GM19351 (cell line): ENCODE results near the gene FADS1.

Experiments
- ATAC-seq: cut with Tn5 transposase; IDR thresholded peaks from one replicate; pipeline ENCODE4 v1.9.1; 2021; ENCODE audit warnings: mild to moderate bottlenecking, moderate library complexity; ENCODE audit not compliant: unreplicated experiment

The FADS1 gene

GRCh38 chr11:61797263-61797944, 19.4 kb downstream of the FADS1 start:
- no peak for ATAC-seq

DNA sequence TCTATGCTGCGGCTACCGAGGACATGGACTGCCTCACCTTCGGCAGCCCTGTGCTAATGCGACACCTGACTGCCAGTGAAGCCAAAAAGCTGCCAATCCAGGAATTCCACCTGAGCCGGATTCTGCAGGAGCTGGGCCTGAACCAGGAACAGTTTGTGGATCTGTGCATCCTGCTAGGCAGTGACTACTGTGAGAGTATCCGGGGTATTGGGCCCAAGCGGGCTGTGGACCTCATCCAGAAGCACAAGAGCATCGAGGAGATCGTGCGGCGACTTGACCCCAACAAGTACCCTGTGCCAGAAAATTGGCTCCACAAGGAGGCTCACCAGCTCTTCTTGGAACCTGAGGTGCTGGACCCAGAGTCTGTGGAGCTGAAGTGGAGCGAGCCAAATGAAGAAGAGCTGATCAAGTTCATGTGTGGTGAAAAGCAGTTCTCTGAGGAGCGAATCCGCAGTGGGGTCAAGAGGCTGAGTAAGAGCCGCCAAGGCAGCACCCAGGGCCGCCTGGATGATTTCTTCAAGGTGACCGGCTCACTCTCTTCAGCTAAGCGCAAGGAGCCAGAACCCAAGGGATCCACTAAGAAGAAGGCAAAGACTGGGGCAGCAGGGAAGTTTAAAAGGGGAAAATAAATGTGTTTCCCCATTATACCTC, 20.8 kb downstream of the FADS1 start:
- ATAC-seq: no peak

GRCh38 chr11:61795459-61795858, 21.3 kb downstream of the FADS1 start:
- ATAC-seq: no peak

GRCh38 chr11:61794579-61794978, 22.2 kb downstream of the FADS1 start:
- no peak for ATAC-seq

DNA sequence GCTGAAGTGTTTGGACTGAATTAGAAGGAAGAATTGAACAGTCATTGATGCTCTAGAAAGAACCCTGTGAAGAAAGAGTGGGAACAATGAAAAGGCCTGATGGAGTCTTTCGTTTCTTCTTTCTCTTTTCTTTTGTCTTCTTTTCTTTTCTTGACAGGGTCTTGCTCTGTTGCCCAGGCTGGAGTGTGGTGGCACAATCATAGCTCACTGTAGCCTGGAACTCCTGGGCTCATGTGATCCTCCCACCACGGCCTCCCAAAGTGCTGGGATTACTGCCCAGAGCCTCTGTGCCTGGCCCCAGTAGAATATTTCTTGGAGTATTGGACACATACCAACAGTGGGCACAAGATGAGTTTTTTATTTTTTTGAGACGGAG, 23.0 kb downstream of the FADS1 start:
- no peak for ATAC-seq

- peak; percentile 17 for ATAC-seq
Observed at GRCh38 chr11:61793083-61793828, 23.5 kb downstream of the FADS1 start.

DNA sequence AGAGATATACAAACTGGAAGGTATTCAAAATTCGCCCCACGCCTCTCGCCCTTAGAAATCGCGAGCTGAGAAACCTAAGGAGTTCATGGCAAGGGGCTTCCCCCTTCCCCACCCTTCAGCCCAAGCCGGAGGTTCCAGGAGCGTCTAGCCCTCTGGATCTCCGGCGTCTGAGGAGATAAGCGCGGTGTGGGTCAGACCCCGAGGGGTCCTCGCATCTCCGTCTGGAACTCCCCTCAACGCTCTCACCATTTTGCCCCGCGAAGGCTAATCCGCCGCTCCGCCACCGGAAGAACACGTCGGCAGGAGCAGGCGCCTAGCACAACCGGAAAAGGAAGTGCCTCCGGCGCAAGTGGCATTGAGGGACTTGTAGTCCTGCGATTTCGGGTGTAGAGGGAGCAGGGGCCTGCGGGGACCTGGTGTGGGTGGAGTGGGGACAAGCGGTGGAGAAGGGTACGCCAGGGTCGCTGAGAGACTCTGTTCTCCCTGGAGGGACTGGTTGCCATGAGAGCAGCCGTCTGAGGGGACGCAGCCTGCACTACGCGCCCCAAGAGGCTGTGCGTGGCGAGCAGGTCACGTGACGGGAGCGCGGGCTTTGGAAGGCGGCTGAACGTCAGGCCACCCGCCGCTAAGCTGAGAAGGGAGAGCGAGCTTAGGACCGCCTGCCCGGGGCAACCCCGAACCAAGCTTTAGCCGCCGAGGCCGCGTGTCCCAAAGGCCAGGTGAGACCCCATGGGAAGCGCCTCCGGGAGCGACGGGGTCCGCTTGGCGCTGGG, 24.3 kb downstream of the FADS1 start, which contains the start of the genes FEN1 and TMEM258:
Gene FEN1, plus strand, starts transcription at position 602 of the 773 bp plus-strand sequence. CDS start 2,451 bp downstream, outside the sequence.
Gene TMEM258, minus strand, starts transcription at position 290 of the 773 bp plus-strand sequence. Its CDS starts 41 bp downstream, at position 249.
- ATAC-seq: peak; percentile 85

DNA sequence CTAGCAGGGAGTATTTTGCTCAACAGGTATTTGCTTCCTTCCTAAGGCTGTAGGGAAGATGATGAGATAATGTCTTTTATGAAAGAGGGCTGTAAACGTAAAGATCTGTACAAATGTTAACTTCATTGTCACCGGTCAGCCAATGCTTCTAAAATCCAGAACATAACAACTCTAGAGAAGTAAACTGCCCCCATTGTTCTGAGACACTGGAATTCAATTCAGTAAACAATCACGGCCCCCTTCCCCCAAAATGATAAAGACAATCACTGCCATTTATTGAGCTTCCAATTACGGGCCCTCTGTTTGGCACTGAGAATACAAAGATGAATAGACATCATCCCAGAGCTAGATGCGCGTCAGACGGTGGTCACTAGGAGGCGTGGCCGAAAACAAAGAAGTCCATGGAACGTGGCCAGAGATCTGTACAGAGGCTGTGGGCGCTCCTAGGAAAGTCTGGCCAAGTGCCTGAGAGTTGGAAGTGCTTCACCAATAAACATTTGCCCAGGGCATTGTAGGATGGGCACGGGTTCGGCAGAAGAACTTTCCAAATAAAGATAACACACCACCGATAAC, 25.0 kb downstream of the FADS1 start:
- peak; percentile 51 for ATAC-seq

- ATAC-seq: no peak
Observed at GRCh38 chr11:61787928-61788491, 28.8 kb downstream of the FADS1 start.

- no peak for ATAC-seq
Observed at GRCh38 chr11:61785837-61786402, 30.9 kb downstream of the FADS1 start.

- ATAC-seq: no peak
Observed at GRCh38 chr11:61784506-61784805, 32.3 kb downstream of the FADS1 start.

DNA sequence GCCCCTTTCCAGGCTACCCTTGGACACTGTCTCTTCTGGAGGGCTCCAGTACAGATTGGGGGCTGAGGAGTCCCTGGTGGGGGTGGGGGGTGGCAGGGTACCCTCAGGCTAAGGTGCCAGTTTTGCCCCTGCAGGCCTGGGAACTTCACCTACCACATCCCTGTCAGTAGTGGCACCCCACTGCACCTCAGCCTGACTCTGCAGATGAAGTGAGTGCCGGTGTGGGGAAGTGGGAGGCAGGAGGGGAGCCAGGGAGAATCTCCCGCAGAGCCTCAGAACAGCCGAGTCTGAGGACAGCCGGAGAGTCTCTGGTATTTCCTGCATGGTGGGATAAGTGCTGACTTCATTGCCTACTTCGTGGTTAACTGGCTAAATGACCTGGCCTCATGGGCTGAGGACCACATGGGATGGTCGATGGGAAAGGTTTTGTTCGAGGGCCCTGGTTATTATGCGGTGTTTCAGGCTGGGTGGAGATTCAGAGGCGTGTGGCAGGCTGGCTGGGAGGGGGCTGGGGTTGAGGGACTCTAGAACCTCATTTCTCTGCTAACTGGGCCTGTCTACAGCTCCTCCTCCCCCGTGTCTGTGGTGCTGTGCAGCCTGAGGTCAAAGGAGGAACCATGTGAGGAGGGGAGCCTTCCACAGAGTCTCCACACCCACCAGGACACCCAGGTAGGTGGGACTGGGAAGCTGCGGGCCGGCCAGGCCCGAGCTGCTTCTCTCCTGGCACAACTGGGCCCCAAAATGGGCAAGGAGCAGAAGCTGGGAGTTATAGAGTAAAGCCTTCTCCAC, 32.9 kb downstream of the FADS1 start:
- no peak for ATAC-seq

- no peak for ATAC-seq
Observed at GRCh38 chr11:61782841-61783240, 34.0 kb downstream of the FADS1 start.

- no peak for ATAC-seq
Observed at GRCh38 chr11:61782299-61782698, 34.5 kb downstream of the FADS1 start.

DNA sequence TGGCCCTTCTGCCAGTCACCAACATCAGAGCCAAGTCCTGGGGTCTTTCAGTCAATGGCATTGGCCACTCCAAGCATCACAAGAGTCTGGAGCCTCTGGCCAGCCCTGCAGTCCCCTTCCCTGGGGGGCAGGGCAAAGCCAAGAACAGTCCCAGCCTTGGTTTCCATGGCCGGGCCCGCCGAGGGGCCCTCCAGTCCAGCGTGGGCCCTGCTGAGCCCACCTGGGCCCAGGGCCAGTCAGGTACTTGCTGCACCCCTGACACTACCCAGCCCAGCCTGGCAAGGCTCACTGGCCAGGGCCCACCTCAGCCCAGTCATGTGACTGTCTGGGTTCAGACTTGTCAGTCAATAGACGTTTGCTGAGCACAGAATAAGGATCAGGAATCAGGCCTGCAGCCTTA, 35.2 kb downstream of the FADS1 start:
- no peak for ATAC-seq

- no peak for ATAC-seq
Observed at GRCh38 chr11:61780581-61781162, 36.1 kb downstream of the FADS1 start.

DNA sequence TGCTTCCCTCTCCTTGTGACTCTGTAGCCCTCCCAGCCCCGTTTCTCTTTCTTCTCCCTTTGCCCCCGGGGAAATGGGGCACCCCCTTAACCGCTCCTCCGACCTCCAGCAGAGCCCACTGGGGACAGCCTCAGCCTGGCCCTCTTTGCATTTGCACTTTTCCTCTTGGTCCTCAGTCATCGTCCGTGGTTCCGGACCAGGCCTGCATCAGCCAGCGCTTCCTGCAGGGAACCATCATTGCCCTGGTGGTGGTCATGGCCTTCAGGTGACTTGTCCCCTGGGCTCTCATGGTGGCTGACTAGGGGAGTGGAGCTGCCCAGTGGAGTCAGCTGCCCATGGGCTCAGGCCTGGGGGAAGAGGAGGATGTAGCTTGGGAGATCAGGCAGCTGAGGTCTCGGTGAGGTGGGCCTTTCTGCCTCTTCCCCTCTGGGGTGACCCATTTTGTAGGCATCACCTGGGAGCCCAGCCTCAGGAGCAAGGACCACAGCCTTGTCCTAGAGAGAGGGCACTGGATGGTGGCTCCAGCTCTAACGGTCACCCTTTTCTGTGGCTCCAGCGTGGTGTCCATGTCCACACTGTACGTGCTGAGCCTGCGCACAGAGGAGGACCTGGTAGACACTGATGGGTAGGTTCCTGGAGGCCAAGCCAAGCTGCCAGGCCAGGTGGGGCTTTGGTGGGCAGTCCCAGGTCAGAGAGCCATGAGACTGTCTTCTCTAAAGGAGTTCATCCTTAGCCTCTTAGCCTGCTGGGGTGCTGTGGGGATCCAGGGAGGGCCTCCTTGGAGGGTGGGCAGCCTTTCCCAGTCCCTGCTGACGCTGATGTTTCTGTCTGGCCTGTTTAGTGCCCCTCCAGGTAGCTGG, 36.9 kb downstream of the FADS1 start:
- ATAC-seq: no peak
